ENCODE measurements around the gene AZI2. TPM values are rescaled to one million over a fixed set of nuclear protein-coding genes. Genes with fewer than 3 reads are reported as not detected.

Gene AZI2, protein sequence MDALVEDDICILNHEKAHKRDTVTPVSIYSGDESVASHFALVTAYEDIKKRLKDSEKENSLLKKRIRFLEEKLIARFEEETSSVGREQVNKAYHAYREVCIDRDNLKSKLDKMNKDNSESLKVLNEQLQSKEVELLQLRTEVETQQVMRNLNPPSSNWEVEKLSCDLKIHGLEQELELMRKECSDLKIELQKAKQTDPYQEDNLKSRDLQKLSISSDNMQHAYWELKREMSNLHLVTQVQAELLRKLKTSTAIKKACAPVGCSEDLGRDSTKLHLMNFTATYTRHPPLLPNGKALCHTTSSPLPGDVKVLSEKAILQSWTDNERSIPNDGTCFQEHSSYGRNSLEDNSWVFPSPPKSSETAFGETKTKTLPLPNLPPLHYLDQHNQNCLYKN
- total RNA-seq = 148 and 255 TPM in 2 replicates

DNA sequence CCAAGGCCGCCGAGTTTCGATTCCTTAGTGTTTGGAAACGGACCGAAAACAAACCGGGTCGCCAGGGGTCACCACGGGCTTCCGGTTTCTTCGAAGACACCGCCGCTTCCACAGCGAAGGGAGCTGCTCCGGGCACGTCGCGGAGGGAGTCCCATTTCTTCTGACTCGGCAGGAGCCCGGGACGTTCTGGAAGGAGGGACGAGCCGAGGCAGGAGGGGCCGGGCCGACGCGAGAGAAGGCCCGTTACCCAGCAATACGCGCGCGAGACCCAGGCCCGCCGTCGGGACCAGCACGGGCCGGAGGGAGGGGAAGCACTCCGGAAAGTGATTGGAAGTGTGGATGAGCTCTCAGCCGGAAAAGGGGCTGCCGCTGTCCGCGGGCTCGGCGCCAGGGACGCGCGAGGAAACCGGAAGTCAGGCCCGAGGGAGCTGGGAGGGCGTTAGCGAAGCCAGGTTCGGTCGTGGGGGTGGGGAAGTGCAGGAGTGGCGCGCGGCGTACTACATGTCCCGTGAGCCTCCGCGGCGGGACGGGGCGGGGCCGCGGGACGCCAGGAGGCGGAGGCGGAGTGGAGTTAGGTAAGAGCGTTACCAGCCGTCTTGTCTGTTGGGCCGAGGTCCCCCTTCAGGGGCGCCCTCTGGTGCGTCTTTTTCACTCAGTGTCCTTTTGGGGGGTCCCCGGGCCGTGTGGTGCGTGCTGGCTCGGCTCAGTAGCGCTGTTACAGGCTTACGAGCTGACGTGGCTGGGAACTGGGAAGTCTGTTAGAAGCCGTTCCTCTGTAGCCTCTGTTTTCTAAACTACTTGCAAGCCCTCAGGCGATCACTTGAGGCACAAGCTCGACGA lies at the start of gene AZI2, which contains the start of gene ZCWPW2:
Gene AZI2, minus strand, starts transcription at position 196 of the 840 bp plus-strand sequence. CDS start 8,207 bp downstream, outside the sequence.
Gene ZCWPW2, plus strand, starts transcription at position 93 of the 840 bp plus-strand sequence. CDS start 64,348 bp downstream, outside the sequence.

Other genes starting within 250 kb of the AZI2 start
- 2.7 and 3.1 TPM in 2 replicates for gene CMC1, start 107.2 kb downstream of the AZI2 start, total RNA-seq
- gene ZCWPW2, start 103 bp downstream of the AZI2 start, total RNA-seq = 0.74 and 1.2 TPM in 2 replicates

All from smooth muscle cell of the umbilical artery (primary cell).